Glomerular endothelial cell (primary cell): ENCODE data around the gene HMGCLL1. TPM values are rescaled to one million over a fixed set of nuclear protein-coding genes. Genes with fewer than 3 reads are reported as not detected.

Source experiments
- DNase-seq: peaks from one replicate; pipeline ENCODE4 v3.0.0-alpha.2; 2011; ENCODE audit warnings: low read depth, low spot score; ENCODE audit errors: extremely low read depth
- total RNA-seq: library from RNA; depleted of rRNA; stranded (reverse); fragments of >200 nt; gene quantifications from 2 replicates; pipeline ENCODE4 v1.2.3, GENCODE V29; 2015

HMGCLL1 gene
- total RNA-seq, 1 donor from 2014 or later: not detected

DNA sequence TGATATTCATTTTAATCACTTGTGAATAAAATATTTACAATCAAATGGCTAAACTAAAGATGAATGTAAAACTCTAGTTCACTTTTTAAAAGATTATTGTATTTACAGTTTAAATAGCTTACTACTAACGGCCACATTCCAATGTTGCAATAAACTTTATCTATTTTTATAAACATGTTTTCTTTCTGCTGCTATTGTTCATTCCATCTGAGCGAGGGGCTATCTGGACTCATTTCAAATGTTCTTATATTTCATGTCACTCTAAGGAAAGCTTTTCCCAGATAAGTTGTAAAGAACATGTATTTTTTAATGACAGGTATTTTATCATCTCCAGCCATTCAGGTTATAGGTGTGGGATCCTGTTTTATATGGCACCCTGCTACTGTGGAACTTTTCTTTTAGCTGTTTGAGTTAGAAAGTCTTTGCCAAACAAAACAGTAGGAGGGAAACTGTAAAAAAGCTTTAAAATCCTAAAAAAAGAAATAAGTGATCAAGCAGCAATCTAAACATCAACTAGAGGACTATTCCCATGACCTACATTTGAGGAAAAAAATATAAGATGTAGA, 42.5 kb downstream of the HMGCLL1 start:
- no peak for DNase-seq

DNA sequence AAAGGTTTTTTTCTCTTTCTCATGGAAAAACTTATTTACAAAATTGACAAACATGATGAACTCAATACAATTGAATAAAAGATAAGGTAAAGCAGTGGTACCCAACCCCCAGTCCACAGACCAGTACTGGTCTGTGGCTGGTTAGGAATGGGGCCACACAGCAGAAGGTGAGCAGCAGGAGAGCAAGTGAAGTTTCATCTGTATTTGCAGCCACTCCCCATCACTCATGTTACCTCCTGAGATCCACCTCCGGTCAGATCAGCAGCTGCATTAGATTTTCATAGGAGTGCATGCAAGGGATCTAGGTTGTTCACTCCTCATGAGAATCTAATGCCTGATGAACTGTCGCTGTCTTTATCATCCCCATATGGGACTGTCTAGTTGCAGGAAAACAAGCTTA, 47.5 kb downstream of the HMGCLL1 start:
- no peak for DNase-seq

DNA sequence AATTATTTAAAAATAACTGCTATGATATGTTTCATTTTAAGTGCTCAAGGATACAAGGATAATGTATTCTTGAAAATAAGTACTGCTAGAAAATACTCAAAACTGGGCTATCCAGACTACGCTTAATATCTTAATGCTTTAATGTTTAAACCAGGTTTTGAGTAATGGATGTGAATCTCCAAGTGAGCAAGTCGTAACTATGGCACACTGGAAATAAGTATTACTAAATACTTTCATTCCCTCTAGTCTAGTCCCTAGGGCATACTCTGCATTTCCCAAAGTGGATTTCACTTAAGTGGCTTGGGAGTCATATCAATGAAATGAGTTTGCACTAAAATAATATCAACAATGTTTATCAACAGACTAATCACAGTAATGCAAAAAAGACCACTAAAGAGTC, 48.1 kb downstream of the HMGCLL1 start:
- DNase-seq: no peak

DNA sequence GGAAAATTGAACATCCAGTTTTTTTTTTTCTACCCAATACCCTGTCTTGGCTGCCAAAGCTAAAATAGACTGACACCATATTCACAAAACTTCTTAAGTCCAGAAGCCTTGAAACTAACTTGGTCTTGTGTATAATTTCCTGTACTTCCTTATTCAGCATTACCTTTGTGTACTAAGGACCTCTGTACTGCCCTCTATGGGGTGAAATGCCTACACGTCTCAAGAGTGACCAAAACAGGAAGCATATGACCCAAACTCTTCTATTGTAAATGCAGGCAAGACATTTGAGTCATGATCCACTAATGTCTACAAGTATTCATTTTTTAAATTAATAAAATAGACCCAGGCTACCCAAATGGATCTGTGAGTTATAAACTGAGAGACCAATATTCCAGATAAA, 50.4 kb downstream of the HMGCLL1 start:
- no peak for DNase-seq

DNA sequence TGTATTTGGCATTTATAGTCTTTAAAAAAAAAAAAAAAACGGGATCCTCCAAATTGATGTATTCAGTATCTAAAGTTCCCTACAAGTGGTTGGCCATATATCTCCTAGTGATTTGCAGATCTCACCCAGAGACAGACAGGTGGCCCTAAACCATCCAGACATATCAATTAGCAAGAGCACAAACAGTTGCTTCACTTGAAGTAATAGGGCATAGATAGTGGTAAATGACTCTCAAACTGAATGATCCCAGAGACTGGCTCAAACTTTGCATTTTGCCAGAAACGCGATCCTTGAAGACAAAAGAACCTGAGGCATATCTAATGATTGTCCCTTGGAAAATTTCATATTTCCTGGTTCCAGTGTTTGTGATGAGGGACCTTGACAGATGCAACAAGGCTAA, 54.6 kb downstream of the HMGCLL1 start:
- no peak for DNase-seq

DNA sequence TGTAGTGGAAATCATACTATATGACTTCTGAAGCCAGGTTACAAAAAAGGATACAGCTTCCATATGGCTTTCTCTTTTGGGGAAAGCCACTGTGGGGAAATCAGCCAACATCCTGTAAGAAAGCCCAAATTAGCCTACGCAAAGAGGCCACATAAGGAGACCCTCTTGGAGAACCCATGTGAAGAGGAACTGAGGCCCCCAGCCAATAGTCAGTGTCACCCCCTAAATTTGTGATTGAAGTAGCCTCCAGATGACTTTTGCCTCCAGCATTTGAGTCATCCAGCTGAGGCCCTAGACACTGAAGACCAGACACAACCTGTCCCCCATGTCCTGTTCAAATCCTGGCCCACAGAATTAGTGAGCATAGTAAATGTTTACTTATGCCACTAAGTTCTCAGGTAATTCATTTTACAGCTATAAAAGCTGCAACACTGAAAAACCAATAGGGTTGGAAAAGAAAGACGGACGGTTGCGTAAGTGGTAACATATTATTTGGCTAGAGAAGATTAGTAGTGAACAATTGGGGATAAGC, 60.4 kb downstream of the HMGCLL1 start:
- DNase-seq: no peak

DNA sequence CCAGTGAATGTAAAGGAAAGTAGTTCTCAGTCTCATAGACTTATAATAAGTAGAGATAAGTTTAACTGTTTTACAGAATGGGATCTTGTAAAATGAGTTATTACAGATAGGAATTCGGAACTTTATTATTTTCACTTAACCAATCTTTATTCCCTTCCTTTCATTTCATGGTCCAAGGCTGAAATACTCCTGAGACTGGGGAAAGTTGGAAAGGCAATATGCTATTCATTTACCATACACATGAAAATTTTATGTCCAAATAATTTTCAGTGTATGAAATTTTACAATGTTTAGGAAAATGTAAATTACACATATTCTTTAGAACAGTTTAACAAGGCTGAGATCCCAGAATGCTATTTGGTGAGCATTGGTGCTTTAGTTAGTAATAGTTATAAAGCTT, 62.3 kb downstream of the HMGCLL1 start:
- no peak for DNase-seq

DNA sequence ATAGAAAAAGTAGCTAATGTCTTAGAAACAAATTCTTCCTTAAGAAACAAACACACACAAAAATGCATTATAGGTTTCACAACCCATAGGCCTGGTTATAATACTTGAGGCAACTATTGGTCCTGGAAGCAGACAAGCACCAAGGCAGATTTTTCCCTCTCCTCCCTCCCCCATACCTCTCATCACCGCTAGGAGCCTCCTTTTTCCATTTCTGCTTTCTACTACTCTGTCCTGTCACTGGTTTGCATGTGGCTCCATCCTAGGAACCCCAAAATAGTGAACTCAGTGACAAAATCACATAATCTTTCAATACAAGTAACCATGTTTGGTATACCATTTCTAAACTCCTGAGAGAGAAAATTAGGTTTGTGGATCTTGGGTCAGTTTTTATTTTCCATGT, 66.1 kb downstream of the HMGCLL1 start:
- DNase-seq: no peak

DNA sequence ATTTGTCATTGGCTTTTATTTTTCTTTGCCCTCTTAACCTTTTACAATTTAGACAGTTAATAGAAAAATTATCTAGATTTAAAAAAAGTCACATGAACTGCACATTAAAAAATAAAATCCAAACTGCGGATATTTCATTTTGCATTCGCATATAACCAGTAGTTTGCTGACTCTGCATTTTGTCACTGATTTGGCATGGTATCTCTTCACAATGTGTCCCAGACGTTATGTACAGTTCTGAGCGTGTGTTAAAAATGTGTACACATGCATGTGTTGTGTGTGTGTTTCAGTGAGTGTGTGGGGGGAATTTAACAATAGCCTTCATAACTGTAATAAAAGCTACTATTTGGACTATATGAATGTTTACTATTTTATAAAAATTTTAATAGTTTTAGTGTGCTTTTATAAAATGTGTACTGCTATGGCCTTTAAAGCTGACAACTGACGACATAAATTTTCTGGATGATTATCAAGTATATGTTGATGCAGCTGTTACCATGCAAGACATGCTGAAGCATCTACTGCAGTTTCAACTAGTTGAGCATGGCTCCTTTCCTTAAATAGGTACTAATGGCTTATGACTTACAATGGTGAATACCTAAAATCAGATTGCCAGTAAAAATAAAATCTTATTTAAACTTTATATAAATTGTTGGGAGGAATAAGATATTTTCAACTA, 67.7 kb downstream of the HMGCLL1 start:
- no peak for DNase-seq

DNA sequence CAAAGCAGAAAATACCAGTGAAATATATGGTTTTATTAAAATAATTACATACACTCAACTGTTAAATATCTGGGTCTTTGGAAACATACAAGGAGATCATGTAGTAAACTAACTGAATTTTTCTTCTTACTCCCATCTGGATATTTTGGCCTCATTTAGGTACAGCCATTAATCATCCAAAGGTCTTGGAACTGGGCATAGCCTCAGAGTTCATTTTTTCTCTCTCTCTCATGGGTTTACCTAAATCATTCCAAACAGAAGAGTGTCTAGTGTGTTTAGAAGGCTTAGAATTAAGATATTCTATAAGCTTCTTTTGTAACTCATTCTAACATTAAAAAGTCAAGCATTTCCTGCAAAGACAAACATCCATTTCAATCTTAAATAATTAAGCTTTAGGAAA, 79.4 kb downstream of the HMGCLL1 start:
- no peak for DNase-seq

DNA sequence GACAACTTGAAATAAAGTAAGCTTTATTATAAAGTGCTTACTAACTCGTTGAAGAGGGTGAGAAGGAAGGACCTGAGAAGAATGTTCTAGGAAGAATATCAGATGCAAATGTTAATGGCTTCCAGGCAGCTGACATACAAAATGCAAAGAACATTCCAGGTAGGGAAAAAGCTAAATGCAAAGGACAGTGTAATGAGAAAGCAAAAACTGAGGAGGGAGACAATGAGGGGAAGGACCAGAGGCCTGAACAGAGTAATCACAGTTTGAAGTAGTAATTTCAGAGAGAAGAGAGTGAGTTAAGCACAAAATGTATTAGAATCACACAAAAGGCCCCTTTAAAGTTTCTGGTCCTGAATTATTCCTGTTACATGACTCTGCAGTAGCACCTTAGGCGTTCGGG, 81.3 kb downstream of the HMGCLL1 start:
- no peak for DNase-seq

DNA sequence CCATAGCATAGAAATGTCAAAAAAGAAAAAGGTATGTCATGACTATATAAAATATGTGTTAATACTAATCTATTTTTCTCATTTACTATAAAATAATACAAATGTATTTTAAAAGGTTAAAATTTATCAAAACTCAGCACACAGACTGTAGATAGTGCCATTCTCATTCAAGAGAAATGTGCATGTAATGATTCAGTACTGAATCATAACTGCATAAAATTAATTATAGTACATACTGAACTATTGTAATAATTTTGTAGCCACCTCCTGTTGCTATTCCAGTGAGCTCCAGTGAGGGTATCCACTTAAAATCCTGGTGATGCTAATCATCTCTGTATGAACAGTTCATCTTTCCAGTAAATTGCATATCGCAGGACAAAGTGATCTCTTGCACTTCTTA, 82.8 kb downstream of the HMGCLL1 start:
- DNase-seq: no peak

DNA sequence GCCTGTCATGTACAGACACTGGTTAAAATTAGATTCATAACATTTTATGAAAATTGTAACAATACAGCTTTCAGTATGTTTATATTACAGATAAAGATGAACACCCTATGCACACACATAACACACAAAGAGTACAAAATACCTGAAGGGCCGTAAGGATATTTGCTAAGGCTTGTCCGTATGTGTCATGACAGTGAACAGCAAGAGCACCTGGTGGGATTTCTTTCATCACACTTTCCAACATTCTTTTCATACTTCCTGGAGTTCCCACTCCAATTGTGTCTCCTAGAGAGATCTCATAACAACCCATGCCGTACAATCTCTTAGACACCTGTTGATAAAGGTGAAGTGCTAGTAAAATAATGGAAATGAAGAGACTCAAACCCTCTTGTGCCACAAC, 83.7 kb downstream of the HMGCLL1 start:
- DNase-seq: no peak

DNA sequence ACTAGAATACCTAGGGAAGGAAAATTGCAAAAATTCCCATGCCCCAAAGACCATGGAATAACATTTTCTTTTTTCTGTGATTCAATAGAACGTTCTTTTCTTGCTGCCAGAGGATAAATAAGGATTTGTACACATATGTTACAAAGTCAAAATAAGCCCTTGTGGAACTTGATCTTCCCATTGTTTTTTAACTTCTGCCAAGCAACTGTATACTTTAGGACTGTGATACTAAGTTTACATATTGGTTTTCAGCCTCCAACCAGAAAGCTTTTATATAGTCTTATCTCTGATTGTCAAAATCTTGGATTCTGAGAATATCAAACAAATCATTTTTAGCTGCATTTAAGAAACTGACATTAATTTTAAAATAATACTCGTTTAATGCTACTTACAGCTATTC, 84.6 kb downstream of the HMGCLL1 start:
- no peak for DNase-seq

DNA sequence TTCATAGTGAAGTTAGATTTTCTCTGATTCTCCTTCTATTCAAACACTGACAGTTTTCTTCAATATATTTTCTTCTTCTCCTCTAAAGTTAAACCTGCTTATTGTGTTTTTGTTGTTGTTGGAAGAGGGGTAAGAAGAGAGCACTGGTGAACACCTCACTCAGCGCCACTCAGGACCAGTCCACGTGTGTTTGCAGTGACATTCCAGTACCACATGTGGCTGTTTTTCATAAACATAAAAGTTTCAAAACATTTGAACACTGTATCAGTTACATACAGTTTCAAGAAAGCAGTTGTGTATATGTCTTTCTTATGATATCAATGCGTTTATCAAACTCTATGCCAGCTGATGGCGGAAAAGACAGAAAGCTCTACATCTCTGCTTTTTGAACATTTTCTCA, 86.7 kb downstream of the HMGCLL1 start:
- DNase-seq: no peak

DNA sequence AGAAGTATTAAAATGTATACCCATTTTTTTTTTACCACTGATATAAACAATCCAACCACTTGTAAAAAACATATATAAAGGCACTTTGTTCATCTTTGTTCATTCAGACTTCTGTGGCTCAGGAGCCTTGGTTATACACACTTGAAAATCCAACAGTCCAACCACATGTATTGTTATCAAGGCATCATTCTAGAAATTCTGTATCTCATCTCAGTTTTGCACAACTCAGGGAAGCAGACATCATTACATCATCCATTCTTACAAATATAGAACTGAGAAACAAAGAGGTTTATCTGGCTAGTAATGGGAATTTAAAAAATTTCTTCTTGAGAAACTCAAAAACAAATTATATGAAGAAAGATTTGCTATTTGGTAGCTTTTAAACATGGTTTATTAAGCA, 88.1 kb downstream of the HMGCLL1 start:
- no peak for DNase-seq

DNA sequence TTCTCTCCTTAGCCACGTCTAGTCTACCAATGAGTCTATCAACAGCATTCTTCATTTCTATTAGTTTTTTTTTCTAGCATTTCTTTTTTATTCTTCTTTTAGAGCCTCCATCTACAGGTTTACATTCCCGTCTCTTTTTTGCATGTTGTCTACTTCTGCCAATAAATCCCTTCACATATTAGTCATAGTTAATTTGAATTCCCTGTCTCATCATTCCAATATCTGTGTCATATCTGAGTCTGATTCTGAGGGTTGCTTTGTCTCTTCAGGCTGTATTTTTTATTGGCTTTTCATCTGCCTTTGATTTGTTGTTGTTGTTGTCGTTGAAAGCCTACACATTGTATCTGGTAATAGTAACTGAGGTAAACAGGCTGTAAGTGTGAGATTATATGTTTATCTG, 104.6 kb downstream of the HMGCLL1 start:
- DNase-seq: no peak

DNA sequence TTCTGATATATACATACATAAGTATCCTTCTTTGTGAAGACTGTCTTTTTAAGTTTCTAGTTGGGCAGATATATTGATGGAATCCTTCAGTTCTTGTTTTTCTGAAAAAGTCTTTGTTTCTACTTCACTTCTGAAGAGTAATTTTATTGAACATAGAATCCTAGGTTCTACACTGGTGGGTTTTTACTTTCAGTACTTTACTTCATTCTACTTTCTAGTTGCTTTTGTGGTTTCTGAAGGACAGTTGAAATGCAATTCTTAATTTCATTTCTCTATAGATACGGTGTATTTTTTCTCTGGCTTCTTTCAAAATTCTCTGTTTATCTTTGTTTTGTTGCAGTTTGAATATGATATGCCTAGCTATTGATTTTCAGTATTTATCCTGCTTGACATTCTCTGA, 105.3 kb downstream of the HMGCLL1 start:
- no peak for DNase-seq

DNA sequence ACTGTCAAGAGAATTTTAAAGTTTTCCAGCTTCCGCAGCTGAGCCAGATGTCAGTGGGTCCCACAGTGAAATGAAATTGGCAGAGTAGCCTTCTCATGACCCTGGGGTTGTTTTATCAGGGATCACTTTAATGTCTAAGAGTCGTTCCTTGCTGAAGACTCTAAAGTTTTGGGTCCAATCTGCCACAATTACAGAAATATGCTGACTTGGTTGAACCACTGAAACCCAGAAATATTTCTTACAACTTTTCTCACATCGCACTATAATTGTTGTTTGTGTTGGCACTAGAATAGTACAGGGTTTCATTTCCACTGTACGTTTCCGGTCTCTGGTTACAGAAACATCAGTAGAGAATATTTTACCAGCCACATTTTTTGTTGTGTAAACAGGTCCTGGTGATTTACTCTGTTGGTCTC, 109.0 kb downstream of the HMGCLL1 start:
- peak; percentile 3 for DNase-seq

DNA sequence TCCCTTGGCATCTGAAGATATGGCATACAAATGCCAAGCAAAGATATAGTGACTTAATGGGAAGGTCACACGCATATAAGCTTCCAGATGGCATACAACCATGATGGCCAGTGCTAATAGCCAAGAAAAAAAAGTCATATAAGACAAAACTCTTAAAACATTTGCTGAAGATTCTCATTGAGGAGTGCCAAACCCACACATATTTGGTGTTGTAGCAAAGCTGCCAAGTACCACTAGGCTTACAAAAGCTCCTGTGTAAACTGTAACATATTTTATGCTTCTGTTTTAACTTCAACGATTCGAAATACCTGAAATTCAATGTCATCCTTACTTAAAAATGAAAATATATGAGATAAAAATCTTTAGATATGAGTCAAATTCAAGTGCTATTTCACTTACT, 123.0 kb downstream of the HMGCLL1 start:
- no peak for DNase-seq

DNA sequence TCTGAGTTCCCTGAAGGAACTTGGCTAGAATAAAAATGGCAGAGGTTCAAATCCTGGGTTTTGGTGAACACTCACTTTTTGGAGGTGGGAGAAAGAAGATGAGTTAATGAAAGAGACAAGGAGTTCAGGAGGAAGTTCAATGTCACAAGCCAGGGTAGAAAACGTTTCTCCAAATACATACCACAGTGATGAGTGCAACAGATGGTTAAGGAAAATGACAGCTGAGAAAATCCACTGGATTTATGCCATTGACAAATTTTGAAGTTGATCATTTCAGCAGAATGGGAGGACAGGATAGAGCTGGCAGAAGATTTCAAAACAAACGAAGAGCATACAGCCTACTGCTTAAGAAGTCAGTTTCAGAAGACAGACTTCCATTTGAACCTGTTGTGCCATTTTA, 129.0 kb downstream of the HMGCLL1 start:
- no peak for DNase-seq

DNA sequence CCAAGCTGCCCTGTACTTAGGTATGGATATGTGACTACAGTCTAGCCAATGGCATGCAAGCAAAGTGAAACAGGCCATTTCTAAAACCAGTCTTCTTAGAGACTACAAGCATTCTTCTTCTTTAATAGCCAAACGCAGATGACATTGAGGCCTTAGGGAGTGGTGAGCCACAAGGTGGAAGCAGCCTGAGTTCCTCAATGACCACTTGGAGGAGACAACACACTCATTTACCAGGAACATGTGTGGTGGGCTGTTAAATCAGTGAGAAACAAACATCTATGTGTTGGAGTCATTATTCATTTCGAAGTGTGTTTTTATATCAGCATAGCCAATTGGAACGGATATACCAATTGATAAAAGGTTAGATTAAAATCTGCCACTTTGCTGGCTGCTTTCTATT, 129.8 kb downstream of the HMGCLL1 start:
- no peak for DNase-seq

DNA sequence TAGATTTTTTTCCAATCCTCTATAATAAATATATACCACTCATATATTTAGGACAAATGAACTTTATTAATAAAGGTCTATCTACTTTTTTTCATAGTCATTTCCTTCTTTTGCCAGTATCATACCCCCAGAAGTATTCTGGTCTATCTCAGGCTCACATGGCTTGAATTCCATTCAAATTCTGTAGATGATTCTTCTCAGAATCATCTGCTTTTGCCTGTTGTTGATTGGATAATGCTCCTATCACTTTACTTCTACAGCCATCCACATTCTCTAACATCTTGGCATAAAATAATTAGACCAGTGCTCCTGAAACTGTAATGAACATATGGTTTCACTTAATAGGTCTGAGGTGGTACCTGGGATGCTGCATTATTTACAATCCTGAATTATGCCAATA, 130.5 kb downstream of the HMGCLL1 start:
- no peak for DNase-seq
